Endodermal cell (in vitro differentiated cells): ENCODE measurements around the gene ZDHHC19. TPM values are rescaled to one million over a fixed set of nuclear protein-coding genes. Genes with fewer than 3 reads are reported as not detected.

Experiments
- DNase-seq: peaks from one replicate; pipeline ENCODE4 v3.0.0-alpha.2; 2017
- H3K27ac ChIP-seq: 2 replicates; pipeline ENCODE4 v1.5.1; 2013; ENCODE audit warnings: mild to moderate bottlenecking, low read depth, low read length, moderate library complexity
- H3K27me3 ChIP-seq: 2 replicates; pipeline ENCODE4 v1.6.1; 2013; ENCODE audit warnings: mild to moderate bottlenecking, low read length, moderate library complexity; ENCODE audit not compliant: insufficient read depth, control insufficient read depth, poor library complexity, severe bottlenecking
- H3K36me3 ChIP-seq: 2 replicates; pipeline ENCODE4 v1.7.0; 2013; ENCODE audit warnings: mild to moderate bottlenecking, low read length, moderate library complexity; ENCODE audit not compliant: control insufficient read depth, insufficient read depth
- H3K4me1 ChIP-seq: one replicate; pipeline ENCODE4 v1.7.0; 2013; ENCODE audit warnings: low read length; ENCODE audit not compliant: control insufficient read depth, insufficient read depth
- H3K4me3 ChIP-seq: 2 replicates; pipeline ENCODE4 v1.5.1; 2013; ENCODE audit warnings: mild to moderate bottlenecking, low read length, moderate library complexity
- H3K9ac ChIP-seq: 2 replicates; pipeline ENCODE4 v1.6.1; 2013; ENCODE audit warnings: mild to moderate bottlenecking, low read length, moderate library complexity; ENCODE audit not compliant: poor library complexity, severe bottlenecking; ENCODE audit errors: extremely low read depth
- H3K9me3 ChIP-seq: 2 replicates; pipeline ENCODE4 v1.6.1; 2013; ENCODE audit warnings: mild to moderate bottlenecking, low read length, moderate library complexity; ENCODE audit not compliant: control insufficient read depth
- H3K27ac Mint-ChIP-seq: 2 replicates; pipeline ENCODE4 v1.8.0; 2020; ENCODE audit warnings: mixed read lengths
- H3K27me3 Mint-ChIP-seq: 2 replicates; pipeline ENCODE4 v1.8.0; 2021; ENCODE audit warnings: mild to moderate bottlenecking, mixed read lengths; ENCODE audit not compliant: insufficient read depth
- H3K36me3 Mint-ChIP-seq: 2 replicates; pipeline ENCODE4 v1.8.0; 2020; ENCODE audit warnings: low read depth, mixed read lengths
- H3K4me1 Mint-ChIP-seq: 2 replicates; pipeline ENCODE4 v1.8.0; 2020; ENCODE audit warnings: mixed read lengths
- H3K4me3 Mint-ChIP-seq: 2 replicates; pipeline ENCODE4 v1.8.0; 2020; ENCODE audit warnings: mild to moderate bottlenecking, moderate library complexity, mixed read lengths
- H3K9me3 Mint-ChIP-seq: 2 replicates; pipeline ENCODE4 v1.8.0; 2020; ENCODE audit warnings: mild to moderate bottlenecking, mixed read lengths
- WGBS, 2 experiments: methylation state at CpG; one replicate each; pipeline versions ENCODE4 v1.1.5 to v1.1.7; 2013; ENCODE audit warnings: missing lambda C conversion rate in 2 of 2, mixed read lengths in 1 of 2; ENCODE audit not compliant: insufficient coverage in 1 of 2, insufficient read length in 1 of 2; 5-methylcytosine and 5-hydroxymethylcytosine counted together
- total RNA-seq, 2 donors: library from RNA; stranded (reverse); fragmentation: NEBNext Ultra II Directional in 1 of 2; extraction: Animal tissue kit (Norgen Biotek cat#: 25700) in 1 of 2; gene quantifications; 2 replicates in 1 of 2; 3 replicates in 1 of 2; pipeline ENCODE4 v1.2.1, GENCODE V29; 2021
- TF ChIP-seq, protein P1 (sequence below): fragments of 200-600 bp; sonication (generic); conservative IDR thresholded peaks from 2 replicates; pipeline ENCODE4 v1.5.0; 2021; ENCODE audit warnings: antibody characterized with exemption, mild to moderate bottlenecking

ZDHHC19 gene
- total RNA-seq, 2 donors from 2014 or later, result 0.86 TPM; not detected in 1

DNA sequence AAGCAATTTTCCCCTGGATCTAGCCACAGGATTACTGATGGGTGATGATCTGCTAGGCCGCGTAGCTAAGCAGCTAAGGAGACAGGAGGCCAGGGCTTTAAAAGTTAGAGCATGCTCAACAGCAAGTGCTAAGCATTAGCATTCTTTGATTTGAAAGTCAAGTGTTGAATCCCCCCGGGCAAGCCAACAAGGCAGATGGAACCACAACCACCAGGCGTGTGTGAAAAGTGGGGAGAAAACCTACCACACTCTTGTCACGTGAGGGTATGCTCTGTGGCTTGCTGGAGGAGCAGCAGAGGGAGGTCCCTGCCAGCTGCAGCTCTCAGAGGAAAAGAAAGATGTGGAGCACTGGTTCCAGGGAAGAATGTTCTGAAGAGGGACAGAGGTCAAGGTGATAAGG, 26.0 kb upstream of the ZDHHC19 start:
- H3K9ac ChIP-seq, result no peak overlapping the region
- peaks cover 58% of the 10 kb centered on the region for H3K36me3 ChIP-seq
- peaks cover 36% of the 10 kb centered on the region for H3K36me3 Mint-ChIP-seq
- no peak overlapping the region for H3K4me3 Mint-ChIP-seq
- 87 to 100% methylated on average over 3 to 5 of the region's 5 CpGs for WGBS, 2 experiments
- TF ChIP-seq, protein P1, sequence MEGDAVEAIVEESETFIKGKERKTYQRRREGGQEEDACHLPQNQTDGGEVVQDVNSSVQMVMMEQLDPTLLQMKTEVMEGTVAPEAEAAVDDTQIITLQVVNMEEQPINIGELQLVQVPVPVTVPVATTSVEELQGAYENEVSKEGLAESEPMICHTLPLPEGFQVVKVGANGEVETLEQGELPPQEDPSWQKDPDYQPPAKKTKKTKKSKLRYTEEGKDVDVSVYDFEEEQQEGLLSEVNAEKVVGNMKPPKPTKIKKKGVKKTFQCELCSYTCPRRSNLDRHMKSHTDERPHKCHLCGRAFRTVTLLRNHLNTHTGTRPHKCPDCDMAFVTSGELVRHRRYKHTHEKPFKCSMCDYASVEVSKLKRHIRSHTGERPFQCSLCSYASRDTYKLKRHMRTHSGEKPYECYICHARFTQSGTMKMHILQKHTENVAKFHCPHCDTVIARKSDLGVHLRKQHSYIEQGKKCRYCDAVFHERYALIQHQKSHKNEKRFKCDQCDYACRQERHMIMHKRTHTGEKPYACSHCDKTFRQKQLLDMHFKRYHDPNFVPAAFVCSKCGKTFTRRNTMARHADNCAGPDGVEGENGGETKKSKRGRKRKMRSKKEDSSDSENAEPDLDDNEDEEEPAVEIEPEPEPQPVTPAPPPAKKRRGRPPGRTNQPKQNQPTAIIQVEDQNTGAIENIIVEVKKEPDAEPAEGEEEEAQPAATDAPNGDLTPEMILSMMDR, result no peak
- no peaks in the 10 kb centered on the region for H3K9me3 Mint-ChIP-seq
- no peak overlapping the region for H3K27ac Mint-ChIP-seq
- H3K4me1 Mint-ChIP-seq, result peaks cover 16% of the 10 kb centered on the region
- H3K27me3 ChIP-seq, result no peaks in the 10 kb centered on the region
- DNase-seq, result no peak
- no peaks in the 10 kb centered on the region for H3K9me3 ChIP-seq
- no peaks in the 10 kb centered on the region for H3K27me3 Mint-ChIP-seq
- peaks cover 5% of the 10 kb centered on the region for H3K4me1 ChIP-seq
- H3K27ac ChIP-seq, result no peak overlapping the region
- no peak overlapping the region for H3K4me3 ChIP-seq

DNA sequence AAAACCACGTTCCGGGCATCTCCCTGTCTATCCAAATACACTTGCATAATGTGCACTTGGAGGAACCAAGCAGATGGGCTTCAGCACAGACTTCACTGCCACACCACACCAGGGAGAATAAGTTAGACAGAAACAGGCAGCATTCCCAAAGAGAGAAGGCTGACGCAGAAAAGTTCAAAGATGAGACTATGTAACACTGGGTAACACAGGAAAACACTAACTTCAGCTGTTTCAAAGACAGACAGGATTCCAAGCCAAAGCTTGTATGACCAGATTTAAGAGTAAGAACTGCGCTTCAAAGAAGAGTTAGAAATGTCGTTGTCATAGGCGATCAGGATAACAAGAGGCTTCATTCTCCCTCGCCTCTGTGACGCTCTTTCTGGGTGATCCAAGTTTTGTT, 25.0 kb upstream of the ZDHHC19 start:
- Mint-ChIP-seq H3K27ac (no peak overlapping the region), H3K4me1 (peaks cover 16% of the 10 kb centered on the region), H3K27me3 (no peaks in the 10 kb centered on the region), H3K4me3 (no peak overlapping the region), H3K9me3 (no peaks in the 10 kb centered on the region), H3K36me3 (peaks cover 26% of the 10 kb centered on the region)
- no peak for DNase-seq
- H3K9me3 ChIP-seq, result no peaks in the 10 kb centered on the region
- H3K27me3 ChIP-seq, result no peaks in the 10 kb centered on the region
- H3K4me3 ChIP-seq, result no peak overlapping the region
- TF ChIP-seq, protein P1, result no peak
- H3K4me1 ChIP-seq, result peaks cover 5% of the 10 kb centered on the region
- WGBS, 2 experiments, result 92 to 93% methylated on average over 8 of the region's 8 CpGs
- no peak overlapping the region for H3K27ac ChIP-seq
- no peak overlapping the region for H3K9ac ChIP-seq
- peaks cover 48% of the 10 kb centered on the region for H3K36me3 ChIP-seq

DNA sequence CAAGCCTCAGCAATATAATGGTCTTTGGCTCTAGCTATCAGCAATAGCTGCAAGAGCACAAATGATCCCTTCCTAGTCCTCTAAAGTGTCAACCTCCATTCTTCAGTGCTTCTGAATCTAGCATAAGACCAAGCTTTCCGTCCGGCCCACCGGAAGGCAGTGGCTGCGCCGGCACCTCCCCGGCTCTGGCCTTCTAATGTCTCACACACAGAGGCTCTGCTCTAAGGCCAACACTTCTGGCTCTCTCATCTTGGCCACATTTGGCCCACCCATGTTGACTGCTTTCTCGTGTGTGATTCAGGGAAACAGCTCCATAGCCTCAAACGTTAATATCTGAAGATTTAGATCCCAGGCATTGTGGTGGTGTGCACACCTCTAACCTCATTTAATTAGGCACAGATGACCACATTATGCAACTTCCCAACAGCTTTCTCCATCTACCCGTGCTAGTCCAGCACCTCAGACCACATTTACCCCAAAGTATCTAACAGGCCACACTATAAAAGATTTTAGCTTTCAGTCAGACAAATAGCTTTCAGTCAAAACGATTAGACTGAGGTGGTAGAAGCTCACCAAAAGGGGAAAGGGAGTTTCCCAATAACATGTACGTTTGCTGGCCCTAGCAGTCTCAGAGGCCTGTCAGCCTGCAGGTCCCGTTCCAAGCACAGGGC, 24.4 kb upstream of the ZDHHC19 start:
- no peak overlapping the region for H3K9ac ChIP-seq
- Mint-ChIP-seq H3K36me3 (peaks cover 23% of the 10 kb centered on the region), H3K27me3 (no peaks in the 10 kb centered on the region), H3K4me1 (peaks cover 16% of the 10 kb centered on the region), H3K9me3 (no peaks in the 10 kb centered on the region), H3K4me3 (no peak overlapping the region), H3K27ac (peak overlapping the region; percentile 53)
- no peak overlapping the region for H3K27ac ChIP-seq
- DNase-seq, result no peak
- no peak overlapping the region for H3K4me3 ChIP-seq
- peaks cover 44% of the 10 kb centered on the region for H3K36me3 ChIP-seq
- H3K9me3 ChIP-seq, result no peaks in the 10 kb centered on the region
- TF ChIP-seq, protein P1, result no peak
- H3K27me3 ChIP-seq, result no peaks in the 10 kb centered on the region
- WGBS, 2 experiments, result 92 to 94% methylated on average over 8 to 12 of the region's 12 CpGs
- H3K4me1 ChIP-seq, result peaks cover 5% of the 10 kb centered on the region
